Left lung (tissue), 10 donors: ENCODE results near the gene PDE8B. TPM values are rescaled to one million over a fixed set of nuclear protein-coding genes. Genes with fewer than 3 reads are reported as not detected.

ENCODE experiments used
- ATAC-seq: fragments of 200-7000 bp; cut with Tn5 transposase; one replicate; pipeline ENCODE4 v1.9.1; 2020; ENCODE audit warnings: moderate library complexity
- DNase-seq, 4 donors: peaks; one replicate each; pipeline ENCODE4 v3.0.0-alpha.2; 2013 to 2020
- H3K27ac ChIP-seq, 2 donors: fragments of 200-600 bp; sonication (generic) in 1 of 2; one replicate each; pipeline versions ENCODE4 v1.5.0 to v1.8.0; 2020 to 2021
- H3K27me3 ChIP-seq, 2 donors: fragments of 200-600 bp; sonication (generic) in 1 of 2; one replicate each; pipeline versions ENCODE4 v1.5.0 to v1.8.0; 2020 to 2021
- H3K36me3 ChIP-seq, 2 donors: fragments of 200-600 bp; sonication (generic) in 1 of 2; one replicate each; pipeline versions ENCODE4 v1.5.0 to v1.8.0; 2020 to 2021
- H3K4me1 ChIP-seq, 2 donors: fragments of 200-600 bp; one replicate each; pipeline ENCODE4 v1.8.0; 2021
- H3K4me3 ChIP-seq, 2 donors: fragments of 200-600 bp; sonication (generic) in 1 of 2; one replicate each; pipeline versions ENCODE4 v1.5.0 to v1.8.0; 2020 to 2021; ENCODE audit warnings: mild to moderate bottlenecking in 1 of 2
- H3K9me3 ChIP-seq, 2 donors: fragments of 200-600 bp; sonication (generic) in 1 of 2; one replicate each; pipeline versions ENCODE4 v1.5.0 to v1.8.0; 2020 to 2021
- CTCF ChIP-seq, 2 donors: fragments of 200-600 bp; sonication (generic) in 1 of 2; IDR thresholded peaks; one replicate each; pipeline versions ENCODE4 v1.5.0 to v1.8.0; 2021; ENCODE audit warnings: antibody characterized with exemption in 2 of 2
- intact Hi-C, 2 donors: fragments of 100-400 bp; cut with DNase I; formaldehyde crosslinking; loops; one replicate each; pipeline versions ENCODE4 v1.11.2 to v1.14.2; 2022
- polyA plus RNA-seq, 6 donors: library from polyadenylated mRNA; unstranded; fragments of 120-200 nt; gene quantifications; one replicate each; pipeline ENCODE4 v1.2.1, GENCODE V29; 2013; ENCODE audit not compliant: insufficient read length in 6 of 6
- total RNA-seq, 2 donors: library from RNA; stranded (reverse); fragmentation: NEBNext Ultra II Directional; extraction: Animal tissue kit (Norgen Biotek cat#: 25700); gene quantifications; one replicate each; pipeline ENCODE4 v1.2.1, GENCODE V29; 2021
- donor health status: DM: no; HTN: yes; CAD: no.
- donor health status: DM: no; HTN: no; CAD: no.

The PDE8B gene
- total and polyA plus RNA-seq, 8 donors = 3.3 to 8.7 (median 6.5) TPM

GRCh38 chr5:77302247-77302646 lies 91.8 kb downstream of the PDE8B start:
- intact Hi-C loops = no loop called here
- no peak for ATAC-seq
- Histone ChIP-seq H3K27ac (no peak overlapping the region), H3K4me1 (no peaks in the 10 kb centered on the region), H3K4me3 (no peak overlapping the region), H3K27me3 (no peaks in the 10 kb centered on the region), H3K36me3 (no peaks in the 10 kb centered on the region), H3K9me3 (no peaks in the 10 kb centered on the region)
- DNase-seq = no peak
- TF ChIP-seq CTCF (IDR thresholded peaks at IDR 0.05) = no peak

GRCh38 chr5:77302653-77303052 lies 92.2 kb downstream of the PDE8B start:
- no peaks in the 10 kb centered on the region for H3K9me3 ChIP-seq
- no peak overlapping the region for H3K4me3 ChIP-seq
- H3K27ac ChIP-seq = no peak overlapping the region
- intact Hi-C loops = no loop called here
- no peak for TF ChIP-seq CTCF (IDR thresholded peaks at IDR 0.05)
- DNase-seq (no peak), ATAC-seq (no peak)
- H3K36me3 ChIP-seq = no peaks in the 10 kb centered on the region
- H3K4me1 ChIP-seq = no peaks in the 10 kb centered on the region
- no peaks in the 10 kb centered on the region for H3K27me3 ChIP-seq

- DNase-seq = no peak
- Histone ChIP-seq H3K9me3 (no peaks in the 10 kb centered on the region), H3K4me3 (no peak overlapping the region), H3K4me1 (no peaks in the 10 kb centered on the region), H3K27me3 (no peaks in the 10 kb centered on the region), H3K27ac (no peak overlapping the region), H3K36me3 (no peaks in the 10 kb centered on the region)
- no peak for TF ChIP-seq CTCF (IDR thresholded peaks at IDR 0.05)
- intact Hi-C loops = no loop called here
- ATAC-seq = no peak
Observed at GRCh38 chr5:77304388-77304787, 93.9 kb downstream of the PDE8B start.

- ATAC-seq (peak; percentile 33), DNase-seq (no peak)
- Histone ChIP-seq H3K27ac (no peak overlapping the region), H3K4me1 (no peaks in the 10 kb centered on the region), H3K4me3 (no peak overlapping the region), H3K9me3 (no peaks in the 10 kb centered on the region), H3K36me3 (no peaks in the 10 kb centered on the region), H3K27me3 (no peaks in the 10 kb centered on the region)
- TF ChIP-seq CTCF (IDR thresholded peaks at IDR 0.05) = no peak
- intact Hi-C loops = no loop called here
Observed at GRCh38 chr5:77305222-77305846, 94.9 kb downstream of the PDE8B start.

- Histone ChIP-seq H3K9me3 (no peaks in the 10 kb centered on the region), H3K36me3 (no peaks in the 10 kb centered on the region), H3K4me1 (no peaks in the 10 kb centered on the region), H3K27ac (no peak overlapping the region), H3K4me3 (no peak overlapping the region), H3K27me3 (no peaks in the 10 kb centered on the region)
- no peak for DNase-seq
- intact Hi-C loops = no loop called here
- no peak for ATAC-seq
- TF ChIP-seq CTCF (IDR thresholded peaks at IDR 0.05) = no peak
Observed at GRCh38 chr5:77305956-77306355, 95.5 kb downstream of the PDE8B start.
